ENCODE results near the gene CC2D1A.

DNA sequence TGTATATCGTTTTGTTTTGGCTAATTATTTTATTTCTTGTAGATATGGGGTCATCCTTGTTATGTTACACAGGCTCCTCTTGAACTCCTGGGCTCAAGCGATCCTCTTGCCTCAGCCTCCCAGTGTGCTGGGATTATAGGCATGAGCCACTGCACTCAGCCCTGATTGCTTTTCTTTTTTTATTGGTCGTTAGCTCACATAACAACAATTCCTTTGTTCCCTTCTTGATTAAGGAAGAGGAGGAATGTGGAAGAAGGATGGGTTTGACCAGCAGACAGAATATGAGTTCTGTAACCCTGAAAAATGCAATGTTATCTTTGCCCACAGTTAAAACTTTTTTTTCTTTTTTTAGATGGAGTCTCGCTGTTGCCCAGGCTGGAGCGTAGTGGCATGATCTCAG lies 11.4 kb upstream of the CC2D1A start:
- TF ChIP-seq YY1 (IDR thresholded peaks at IDR 0.05; ENCODE audit: insufficient read depth, insufficient read length) (no peak), ZNF274 (IDR thresholded peaks at IDR 0.05; ENCODE audit: low read depth, low read length) (no peak)

Measured in NT2/D1 (cell line).